Activated CD4-positive, alpha-beta T cell treated with anti-CD3 and anti-CD28 coated beads for 4 hours (primary cell): ENCODE data around the gene HPSE2.
"Not testable (repeated sequence)": the region's sequence is repeated elsewhere in the genome, so short reads cannot be mapped to it uniquely, and the experiment has no call there.

Experiments
- DNase-seq, 2 donors: peaks; one replicate each; pipeline ENCODE4 v3.0.0-alpha.2; 2020

Gene HPSE2

GRCh38 chr10:98608411-98608810, 627.2 kb downstream of the HPSE2 start:
- no peak for DNase-seq

GRCh38 chr10:98602224-98602623, 633.4 kb downstream of the HPSE2 start:
- DNase-seq = no peak

DNA sequence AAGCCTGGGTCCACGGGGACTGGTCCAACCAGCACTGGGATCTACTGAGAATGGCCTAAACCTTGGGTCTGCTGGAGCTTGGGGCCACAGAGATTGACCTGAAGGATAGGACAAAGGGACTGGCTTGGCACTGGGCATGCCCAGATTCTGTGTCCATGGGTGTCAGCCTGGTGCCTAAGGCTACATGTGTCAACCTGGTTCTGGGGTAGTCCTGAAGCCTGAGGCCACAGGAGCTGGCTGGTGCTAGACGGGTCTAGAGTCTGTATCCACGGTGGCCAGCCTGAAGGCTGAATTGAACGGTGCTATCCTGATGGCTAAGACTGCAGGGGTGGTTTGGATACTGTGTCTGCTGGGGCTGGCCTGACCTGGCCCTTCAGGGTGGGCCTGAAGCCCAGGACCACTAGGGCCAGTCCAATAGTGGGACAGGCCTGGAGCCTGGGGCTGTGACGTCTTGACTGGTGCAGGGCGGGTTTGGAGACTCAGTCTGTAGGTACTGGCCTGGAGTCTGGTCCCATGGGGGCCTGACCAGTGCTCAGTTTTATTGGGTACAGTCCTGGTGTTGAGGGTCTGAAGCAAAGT, 636.5 kb downstream of the HPSE2 start:
- no peak for DNase-seq

DNA sequence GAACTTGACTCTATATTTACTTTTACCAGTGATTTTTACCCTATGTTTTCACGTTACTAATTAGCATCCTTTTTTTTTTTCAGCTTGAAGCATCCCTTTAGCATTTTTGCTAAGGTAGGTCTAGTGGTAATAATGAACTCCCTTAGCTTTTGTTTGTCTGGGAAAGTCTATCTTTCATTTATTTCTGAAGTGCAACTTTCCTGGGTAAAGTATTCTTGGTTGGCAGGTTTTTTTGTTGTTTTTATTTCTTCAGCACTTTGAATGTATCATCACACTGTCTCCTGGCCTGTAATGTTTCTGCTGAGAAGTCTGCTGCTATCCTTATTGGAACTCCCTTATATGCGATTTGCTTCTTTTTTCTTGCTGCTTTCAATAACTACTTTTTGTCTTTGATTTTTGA, 639.2 kb downstream of the HPSE2 start:
- DNase-seq = no peak

- DNase-seq = no peak
Measured at GRCh38 chr10:98589691-98590090, 646.0 kb downstream of the HPSE2 start.

DNA sequence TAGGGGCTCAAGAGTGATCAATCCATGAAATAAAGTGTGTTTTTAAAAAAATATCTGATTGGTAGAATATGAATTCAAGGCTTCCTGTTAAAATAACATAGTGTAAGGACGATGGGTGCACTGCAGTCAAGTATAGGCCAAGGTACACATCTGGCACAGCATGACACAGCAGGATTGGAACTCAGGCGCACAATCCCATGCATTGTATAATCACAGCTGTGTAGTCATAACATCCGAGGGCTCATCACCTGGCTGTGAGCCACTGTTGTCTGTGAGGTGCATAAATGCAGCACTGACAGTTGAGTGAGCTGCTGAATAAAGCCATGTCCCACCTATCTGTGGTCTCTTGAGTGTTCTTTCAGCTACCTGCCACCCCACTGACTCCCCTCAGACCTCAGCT, 646.6 kb downstream of the HPSE2 start:
- DNase-seq = no peak

DNA sequence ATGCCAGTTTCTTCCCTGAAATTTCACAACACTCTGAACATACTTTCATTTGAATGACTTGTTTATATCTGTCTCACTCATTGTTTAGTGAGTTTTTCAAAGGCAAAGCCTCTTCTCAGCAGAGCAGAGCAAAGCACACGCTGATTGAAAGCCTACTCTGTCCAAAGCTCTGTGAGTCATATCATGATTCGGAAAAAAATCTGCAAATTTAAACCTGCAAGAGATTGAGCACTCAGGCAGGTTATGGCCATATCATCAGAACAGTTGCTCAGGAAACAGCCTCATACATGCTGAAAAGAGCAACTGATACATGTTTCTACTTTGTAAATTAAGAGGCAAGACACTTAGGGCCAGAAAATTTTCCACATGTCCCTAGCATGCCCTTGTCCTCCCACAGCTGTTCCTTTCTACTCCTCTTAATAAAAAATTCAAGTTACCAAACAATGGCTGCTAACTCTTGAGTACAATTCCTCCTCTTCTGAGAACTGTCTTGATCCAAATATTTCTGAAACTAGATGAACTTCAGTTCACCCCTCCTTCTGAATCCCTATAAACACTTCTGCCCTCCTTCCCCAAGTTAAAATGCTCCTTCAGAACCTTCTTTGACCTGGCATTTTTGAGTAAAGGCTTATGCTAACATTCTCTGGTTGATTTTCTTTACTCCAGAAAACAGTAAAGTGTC, 648.4 kb downstream of the HPSE2 start:
- no peak for DNase-seq

DNA sequence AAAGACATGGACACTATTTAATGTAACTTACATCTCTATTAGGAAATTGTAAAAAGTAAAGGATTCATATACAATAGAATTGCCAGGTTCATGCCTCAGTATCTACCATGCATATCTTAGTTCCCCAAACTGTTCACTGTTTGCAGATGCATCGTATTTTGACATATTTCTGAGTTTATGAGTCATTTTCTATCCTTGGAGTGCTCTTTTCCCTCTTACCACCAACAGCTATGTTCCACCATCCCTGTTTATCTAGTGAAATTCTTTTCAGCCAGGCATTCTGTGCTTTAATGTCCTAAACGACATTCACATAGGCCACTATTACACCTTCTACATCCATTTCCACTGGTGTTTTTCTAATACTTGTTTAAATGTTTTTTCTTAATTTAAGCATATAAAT, 649.6 kb downstream of the HPSE2 start:
- DNase-seq = no peak

- no peak for DNase-seq
Measured at GRCh38 chr10:98582363-98582762, 653.3 kb downstream of the HPSE2 start.

DNA sequence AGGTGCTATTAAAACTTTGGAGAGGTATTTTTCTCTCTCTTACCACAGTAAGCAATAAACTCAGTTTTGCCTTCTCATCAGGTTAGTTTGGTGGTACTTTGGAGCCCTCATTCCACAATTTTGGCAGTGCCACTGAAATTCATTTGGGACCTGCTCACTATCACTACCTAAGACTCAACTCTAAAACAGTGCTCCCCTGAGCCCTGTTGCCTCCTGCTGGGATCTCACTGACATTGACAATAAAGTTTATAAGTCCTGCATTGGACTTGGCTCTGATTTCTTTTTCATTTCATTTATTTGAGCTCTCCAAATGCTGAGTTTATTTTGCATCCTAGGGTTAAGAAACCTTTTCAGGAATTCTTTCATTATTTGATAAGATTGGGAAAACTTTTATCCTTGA, 658.1 kb downstream of the HPSE2 start:
- DNase-seq = no peak

GRCh38 chr10:98577168-98577567, 658.5 kb downstream of the HPSE2 start:
- no peak for DNase-seq

GRCh38 chr10:98576096-98576495, 659.6 kb downstream of the HPSE2 start:
- no peak for DNase-seq

DNA sequence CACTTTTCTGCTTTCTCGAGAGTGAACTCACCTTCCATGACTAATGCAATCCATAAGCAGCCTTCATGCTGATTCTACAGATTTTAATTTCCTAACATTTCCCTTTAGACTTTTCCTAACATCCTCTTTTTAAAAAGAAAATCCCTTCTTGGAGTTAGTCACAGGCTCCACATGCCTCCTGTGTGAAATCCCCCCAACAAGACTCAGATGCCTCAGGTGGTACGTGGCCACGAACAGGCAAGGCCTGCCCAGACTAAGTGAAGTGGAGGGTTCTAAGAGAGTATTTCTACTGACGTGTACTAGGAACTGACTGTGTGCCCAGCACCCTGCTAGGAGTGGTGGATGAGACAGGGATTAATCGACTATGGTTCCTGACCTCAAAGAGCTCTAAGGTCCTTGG, 663.1 kb downstream of the HPSE2 start:
- DNase-seq = no peak

GRCh38 chr10:98570834-98571233, 664.8 kb downstream of the HPSE2 start:
- DNase-seq = no peak

GRCh38 chr10:98569853-98570252, 665.8 kb downstream of the HPSE2 start:
- DNase-seq = no peak

GRCh38 chr10:98568551-98568950, 667.1 kb downstream of the HPSE2 start:
- no peak for DNase-seq

DNA sequence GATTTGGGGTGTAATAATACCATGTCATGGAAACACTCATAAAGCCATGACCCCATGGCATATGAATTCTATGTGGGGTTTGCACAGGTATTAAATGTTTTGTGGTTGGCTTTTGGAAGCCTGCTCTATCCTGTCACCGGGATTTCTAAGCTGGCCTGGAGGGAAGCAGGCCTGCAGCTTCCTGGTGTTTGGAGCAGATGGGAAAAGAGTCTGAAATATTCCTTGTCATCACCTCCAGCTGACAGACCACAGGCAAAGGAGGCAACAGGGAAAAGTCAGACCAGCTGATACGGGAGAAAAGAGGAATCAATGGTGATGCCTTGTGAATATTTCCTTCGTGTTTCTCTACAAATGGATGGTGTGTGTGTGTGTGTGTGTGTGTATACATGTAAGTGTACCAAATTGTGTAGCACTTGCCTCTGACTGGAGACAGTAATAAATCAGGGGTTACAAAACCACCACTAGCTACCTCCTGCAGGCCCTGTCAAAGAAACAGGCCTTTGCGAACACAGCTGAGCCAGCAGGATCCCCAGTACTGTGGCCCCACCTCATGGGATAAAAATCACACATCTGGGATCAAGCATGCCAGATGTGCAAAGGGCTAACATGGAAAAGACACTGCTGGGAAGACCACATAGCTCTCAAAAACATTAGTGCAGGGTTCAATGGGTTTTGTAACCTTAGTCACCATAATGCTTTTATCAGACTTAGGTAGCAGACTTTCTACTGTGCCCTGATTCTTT, 668.1 kb downstream of the HPSE2 start:
- no peak for DNase-seq

- no peak for DNase-seq
Measured at GRCh38 chr10:98563811-98564210, 671.8 kb downstream of the HPSE2 start.

DNA sequence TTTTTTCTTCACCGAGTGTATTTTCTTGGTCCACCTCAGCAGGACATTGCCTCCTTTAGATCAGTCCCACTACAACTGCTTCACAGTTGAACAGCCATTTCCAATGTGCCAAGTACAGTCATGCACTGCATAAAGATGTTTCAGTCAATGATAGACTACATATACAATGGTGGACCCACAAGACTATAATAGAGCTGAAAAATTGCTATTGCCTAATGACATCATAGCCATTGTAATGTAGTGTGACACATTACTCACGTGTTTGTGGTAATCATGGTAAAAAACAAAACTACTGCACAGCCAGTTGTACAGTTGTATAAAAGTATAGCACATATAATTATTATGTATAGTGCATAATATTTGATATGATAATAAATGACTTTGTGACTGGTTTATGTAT, 675.1 kb downstream of the HPSE2 start:
- DNase-seq = no peak

GRCh38 chr10:98556061-98556460, 679.6 kb downstream of the HPSE2 start:
- no peak for DNase-seq

DNA sequence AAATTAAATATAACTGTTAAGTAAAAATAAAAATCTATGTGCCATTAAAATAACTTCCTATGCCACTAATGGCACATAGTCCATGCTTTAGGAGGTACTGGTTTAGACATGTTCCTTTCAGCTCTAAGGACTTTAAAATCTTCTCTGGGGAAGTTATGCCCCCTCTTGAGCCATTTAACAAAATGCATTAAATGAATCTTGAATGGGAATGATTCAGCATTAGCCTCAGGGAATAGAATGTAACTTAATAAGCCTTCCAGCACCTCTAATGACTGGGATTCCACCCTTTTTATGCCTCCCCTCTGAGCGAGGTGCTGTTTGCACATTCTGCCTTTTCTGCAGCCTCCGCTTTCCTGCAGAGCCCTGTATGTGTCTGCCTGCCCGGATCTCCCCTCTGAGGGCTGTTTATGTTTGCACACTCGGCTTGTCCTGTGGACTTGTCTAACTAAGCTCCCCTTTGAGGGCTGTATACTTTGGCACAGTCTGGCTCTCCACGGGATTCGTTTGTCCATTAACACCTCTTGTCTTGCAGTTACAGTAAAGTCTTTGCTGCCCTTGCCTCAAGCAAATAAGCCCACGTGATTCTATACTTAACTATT, 680.5 kb downstream of the HPSE2 start:
- DNase-seq = no peak

- not testable (repeated sequence) for DNase-seq
Measured at GRCh38 chr10:98541561-98541960, 694.1 kb downstream of the HPSE2 start.

DNA sequence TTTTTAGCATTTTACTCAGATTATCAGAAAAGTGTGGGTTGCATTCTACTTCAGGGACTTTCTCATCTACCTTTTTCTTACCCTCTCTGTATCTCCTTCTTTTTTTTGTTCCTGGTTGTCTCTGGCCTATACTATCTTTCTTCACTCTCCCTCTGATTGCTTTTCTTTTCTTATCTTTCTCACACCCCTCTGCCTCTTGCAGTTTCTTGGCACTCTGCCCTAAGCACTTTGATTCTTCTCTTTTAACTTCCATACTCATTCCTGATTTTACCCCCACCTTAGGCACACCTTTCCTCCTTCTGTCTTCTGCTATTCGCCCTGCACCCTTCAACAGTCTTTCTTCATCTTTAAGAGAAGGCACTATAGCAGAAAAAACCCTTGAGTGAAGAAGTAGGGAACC, 696.1 kb downstream of the HPSE2 start:
- no peak for DNase-seq

- DNase-seq = no peak
Measured at GRCh38 chr10:98538472-98538871, 697.2 kb downstream of the HPSE2 start.
